GM19328 (cell line): ENCODE data around the gene AK4.

ENCODE experiments used
- ATAC-seq: cut with Tn5 transposase; IDR thresholded peaks from one replicate; pipeline ENCODE4 v1.9.1; 2021; ENCODE audit warnings: mild to moderate bottlenecking, moderate library complexity; ENCODE audit not compliant: unreplicated experiment

Gene AK4

GRCh38 chr1:65269612-65270011 is 121.6 kb downstream of the AK4 start:
- no peak for ATAC-seq

GRCh38 chr1:65276197-65276939 is 128.4 kb downstream of the AK4 start:
- ATAC-seq = no peak

- ATAC-seq = no peak
These were observed 129.8 kb downstream of the AK4 start for GRCh38 chr1:65277605-65278347.

GRCh38 chr1:65278376-65279069 is 130.5 kb downstream of the AK4 start:
- ATAC-seq = no peak

GRCh38 chr1:65279070-65279779 is 131.2 kb downstream of the AK4 start:
- no peak for ATAC-seq
